Measurements from ENCODE around the gene ERBB2.
A peak's percentile ranks its signal among the peaks of the same experiment; 100 is the strongest.

ERBB2 gene

DNA sequence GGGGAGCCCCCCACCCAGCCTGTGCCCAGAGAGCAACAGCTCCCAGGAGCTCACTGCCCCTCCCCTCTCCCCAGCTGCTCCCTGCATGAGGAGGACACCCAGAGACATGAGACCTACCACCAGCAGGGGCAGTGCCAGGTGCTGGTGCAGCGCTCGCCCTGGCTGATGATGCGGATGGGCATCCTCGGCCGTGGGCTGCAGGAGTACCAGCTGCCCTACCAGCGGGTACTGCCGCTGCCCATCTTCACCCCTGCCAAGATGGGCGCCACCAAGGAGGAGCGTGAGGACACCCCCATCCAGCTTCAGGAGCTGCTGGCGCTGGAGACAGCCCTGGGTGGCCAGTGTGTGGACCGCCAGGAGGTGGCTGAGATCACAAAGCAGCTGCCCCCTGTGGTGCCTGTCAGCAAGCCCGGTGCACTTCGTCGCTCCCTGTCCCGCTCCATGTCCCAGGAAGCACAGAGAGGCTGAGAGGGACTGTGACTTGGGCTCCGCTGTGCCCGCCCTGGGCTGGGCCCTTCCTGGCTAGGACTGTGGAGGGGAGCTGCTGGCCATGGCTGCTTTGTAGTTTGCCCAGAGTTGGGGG, 34.1 kb upstream of the ERBB2 start:
- no peak for DNase-seq (ENCODE audit: low read depth in 2 of 2)

- no peak for DNase-seq (ENCODE audit: low read depth in 2 of 2)
Observed at GRCh38 chr17:39666231-39666600, 33.6 kb upstream of the ERBB2 start.

DNA sequence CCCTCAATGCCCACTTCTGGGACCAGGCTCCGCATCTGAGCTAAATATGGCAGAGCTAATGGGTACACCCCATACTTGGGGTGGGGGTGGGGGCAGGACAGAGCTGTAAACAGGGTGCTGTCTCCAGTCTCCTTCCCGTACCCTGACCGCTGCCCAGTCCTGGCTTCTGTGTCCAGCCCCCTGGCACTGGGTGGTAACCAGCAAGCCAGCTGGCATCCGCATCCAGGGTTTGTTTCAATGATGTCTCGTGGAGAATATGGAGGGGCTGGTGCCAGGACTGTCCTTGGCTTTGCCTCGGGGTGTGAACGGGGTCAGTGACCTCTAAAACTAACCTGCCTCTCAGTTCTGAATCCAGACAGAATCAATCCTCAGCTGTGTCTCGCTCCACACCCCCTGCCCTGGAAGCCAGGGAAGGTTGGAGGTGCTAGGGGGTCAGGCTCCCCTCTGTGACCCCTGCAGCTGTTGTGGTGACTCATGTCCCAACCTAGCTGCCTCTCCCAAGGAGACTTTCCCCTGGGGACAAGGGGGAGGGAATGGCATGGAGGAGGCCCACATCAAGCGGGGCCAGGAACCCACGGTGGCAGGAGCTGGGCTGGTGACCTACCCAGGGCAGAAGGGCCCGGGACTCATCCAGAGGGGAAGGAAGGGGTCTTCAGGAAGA, 33.1 kb upstream of the ERBB2 start:
- no peak for DNase-seq (ENCODE audit: low read depth in 2 of 2)

- no peak for DNase-seq (ENCODE audit: low read depth in 2 of 2)
Observed at GRCh38 chr17:39667262-39667944, 32.5 kb upstream of the ERBB2 start.

DNA sequence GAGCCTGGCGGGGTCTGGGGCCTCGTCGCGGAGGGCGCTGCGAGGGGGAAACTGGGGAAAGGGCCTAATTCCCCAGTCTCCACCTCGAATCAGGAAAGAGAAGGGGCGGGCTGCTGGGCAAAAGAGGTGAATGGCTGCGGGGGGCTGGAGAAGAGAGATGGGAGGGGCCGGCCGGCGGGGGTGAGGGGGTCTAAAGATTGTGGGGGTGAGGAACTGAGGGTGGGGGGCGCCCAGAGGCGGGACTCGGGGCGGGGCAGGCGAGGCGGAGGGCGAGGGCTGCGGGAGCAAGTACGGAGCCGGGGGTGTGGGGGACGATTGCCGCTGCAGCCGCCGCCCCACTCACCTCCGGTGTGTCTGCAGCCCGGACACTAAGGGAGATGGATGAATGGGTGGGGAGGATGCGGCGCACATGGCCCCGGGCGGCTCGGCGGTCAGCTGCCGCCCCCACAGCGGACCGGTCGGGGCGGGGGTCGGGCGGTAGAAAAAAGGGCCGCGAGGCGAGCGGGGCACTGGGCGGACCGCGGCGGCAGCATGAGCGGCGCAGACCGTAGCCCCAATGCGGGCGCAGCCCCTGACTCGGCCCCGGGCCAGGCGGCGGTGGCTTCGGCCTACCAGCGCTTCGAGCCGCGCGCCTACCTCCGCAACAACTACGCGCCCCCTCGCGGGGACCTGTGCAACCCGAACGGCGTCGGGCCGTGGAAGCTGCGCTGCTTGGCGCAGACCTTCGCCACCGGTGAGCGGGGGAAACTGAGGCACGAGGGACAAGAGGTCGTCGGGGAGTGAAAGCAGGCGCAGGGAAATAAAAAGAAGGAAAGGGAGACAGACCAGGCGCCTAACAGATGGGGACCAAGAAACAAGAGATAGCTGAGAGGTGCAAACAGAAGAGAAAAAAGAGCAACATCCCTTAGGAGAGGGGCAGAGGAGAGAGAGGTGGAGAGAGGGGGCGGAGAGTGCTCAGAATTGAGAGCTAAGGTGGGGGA, 31.6 kb upstream of the ERBB2 start, which contains the start of gene PNMT:
PNMT (plus strand) TSS at position 509 of the 980 bp plus-strand sequence; CDS start at position 532, 23 bp downstream.
- peak in 1 of 2 donors; percentile 24 for DNase-seq (ENCODE audit: low read depth in 2 of 2)

- DNase-seq (ENCODE audit: low read depth in 2 of 2), result no peak
Observed at GRCh38 chr17:39669897-39670735, 29.7 kb upstream of the ERBB2 start.

DNA sequence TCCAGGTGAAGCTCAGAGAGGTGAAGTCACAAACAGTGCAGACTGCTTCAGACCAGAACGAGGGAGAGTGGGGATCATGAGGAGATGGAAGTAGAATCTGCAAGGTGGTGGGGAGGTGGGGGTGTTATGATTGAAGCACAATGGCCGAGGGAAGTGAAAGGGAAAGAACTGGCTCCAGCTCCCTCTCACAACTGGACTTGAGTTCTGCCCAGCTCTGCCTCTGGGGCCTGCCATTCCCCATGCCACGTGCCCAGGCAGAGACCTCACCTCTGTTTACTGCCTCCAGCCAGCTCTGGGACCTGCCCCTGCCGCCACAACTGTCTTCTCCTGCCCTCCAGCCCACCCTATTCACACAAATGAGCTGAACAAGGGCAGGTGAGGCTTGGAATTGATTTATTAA, 29.1 kb upstream of the ERBB2 start:
- DNase-seq (ENCODE audit: low read depth in 2 of 2), result no peak

DNA sequence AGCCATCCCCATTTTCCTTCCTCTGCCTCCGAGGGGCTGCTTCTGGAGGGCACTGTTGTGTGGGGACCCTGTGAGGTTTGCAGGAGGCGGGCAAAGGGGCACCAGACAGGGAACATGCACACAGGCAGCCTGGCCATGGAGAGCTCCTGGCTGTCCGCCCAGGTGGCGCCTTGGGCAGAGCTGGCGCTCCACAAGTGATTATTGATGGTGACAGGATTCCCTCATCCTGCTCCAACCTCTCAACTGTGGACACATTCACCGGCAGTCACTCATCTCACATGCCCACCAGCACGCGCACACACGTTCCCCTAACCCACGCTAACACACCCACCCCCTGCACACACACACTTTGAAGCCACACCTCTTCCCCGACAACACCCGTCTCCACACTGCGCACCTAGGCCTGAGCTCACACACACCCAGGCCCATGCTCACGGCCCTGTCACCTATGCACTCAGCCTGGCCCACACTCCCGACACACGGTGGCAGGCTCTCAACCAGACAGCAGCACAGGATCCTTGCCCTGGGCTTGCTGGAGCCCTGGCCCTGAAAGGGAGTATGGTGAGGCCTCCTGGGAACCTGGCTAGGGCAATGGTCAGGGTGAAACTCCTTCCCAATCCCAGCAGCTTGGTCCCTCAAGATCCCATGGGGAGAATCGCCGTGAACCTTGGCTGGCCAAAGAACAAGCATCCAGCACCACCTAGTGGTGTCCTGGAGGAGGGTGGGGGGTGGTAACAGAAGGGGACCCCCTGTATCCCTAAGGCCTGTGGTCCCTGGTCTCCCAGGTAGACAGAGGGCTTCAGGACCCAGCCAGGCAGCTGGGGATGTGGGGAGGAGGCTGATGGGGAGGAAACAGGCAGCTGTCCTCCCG, 28.0 kb upstream of the ERBB2 start:
- DNase-seq (ENCODE audit: low read depth in 2 of 2), result no peak

DNA sequence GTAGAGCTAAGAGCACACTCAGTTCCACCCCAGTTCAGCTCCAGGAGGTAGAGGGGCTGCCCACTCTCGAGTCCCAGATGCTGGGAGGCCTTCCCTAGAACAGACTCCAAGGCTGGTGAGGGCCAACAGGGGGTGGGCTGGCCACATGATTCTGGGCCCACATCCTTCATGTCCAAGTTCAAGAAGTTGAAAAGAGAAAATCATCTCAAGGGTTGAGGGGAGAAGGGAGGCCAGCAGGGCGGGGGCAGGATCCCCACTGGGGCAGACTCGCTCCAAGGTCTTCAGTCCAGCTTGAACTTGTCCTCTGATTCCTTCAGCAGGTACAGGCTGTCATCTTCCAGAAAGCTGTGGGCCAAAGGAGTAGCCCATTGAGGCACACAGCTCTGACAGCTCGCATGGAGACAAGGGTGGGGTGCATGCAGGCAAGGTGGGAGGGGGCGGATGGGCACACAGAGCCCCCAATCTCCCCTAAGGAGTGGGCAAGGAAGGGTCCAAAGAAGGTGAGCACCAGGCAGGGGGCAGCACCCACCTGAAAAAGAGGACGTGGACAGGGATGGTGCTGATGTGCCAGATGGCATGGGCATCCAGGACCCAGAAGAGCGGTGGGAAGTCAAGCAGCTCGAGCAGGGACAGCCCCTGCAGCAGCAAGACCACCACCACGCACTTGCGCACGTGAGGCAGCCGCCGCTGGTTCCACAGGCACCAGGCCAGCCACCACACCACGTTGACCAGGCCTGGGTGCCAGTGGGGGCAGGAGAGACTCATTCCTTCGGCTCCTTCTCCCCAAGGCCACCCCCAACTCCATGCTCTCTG, 27.1 kb upstream of the ERBB2 start:
- no peak for DNase-seq (ENCODE audit: low read depth in 2 of 2)

- DNase-seq (ENCODE audit: low read depth in 2 of 2), result no peak
Observed at GRCh38 chr17:39673335-39674081, 26.4 kb upstream of the ERBB2 start.

- DNase-seq (ENCODE audit: low read depth in 2 of 2), result no peak
Observed at GRCh38 chr17:39674179-39674578, 25.7 kb upstream of the ERBB2 start.

DNA sequence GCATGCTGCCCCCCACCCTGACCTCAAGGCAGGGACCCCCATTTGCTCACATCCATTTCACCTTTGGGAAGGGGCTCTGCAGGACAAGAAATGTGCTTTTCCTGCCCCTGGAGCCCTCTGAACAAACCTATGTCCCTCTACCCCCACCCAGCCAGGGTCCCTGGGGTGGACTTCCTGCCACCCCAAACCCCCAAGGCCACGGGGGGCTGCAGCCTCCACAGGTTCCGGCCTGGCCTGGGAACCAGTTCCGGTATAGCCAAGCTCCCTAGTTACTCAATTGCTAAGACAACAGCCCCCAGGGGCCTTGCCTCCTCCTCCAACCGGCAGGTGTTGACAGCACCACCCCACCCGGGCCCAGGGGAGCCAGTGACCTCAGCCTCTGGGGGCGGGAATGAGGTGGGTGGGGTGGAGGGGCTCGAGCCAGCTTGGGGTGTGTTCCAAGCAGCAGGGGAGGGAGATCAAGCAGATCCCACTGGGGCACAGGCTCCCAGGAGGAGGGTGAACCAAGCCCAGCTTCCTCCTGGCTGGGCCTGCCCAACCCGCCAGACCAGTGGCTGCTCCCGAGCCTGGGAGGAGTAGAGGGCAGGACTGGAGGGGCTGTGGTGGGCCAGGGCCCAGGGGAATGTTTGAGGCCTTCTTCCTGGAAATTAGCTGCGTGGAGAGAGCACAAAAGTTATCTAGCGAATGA, 25.0 kb upstream of the ERBB2 start:
- DNase-seq (ENCODE audit: low read depth in 2 of 2), result no peak

DNA sequence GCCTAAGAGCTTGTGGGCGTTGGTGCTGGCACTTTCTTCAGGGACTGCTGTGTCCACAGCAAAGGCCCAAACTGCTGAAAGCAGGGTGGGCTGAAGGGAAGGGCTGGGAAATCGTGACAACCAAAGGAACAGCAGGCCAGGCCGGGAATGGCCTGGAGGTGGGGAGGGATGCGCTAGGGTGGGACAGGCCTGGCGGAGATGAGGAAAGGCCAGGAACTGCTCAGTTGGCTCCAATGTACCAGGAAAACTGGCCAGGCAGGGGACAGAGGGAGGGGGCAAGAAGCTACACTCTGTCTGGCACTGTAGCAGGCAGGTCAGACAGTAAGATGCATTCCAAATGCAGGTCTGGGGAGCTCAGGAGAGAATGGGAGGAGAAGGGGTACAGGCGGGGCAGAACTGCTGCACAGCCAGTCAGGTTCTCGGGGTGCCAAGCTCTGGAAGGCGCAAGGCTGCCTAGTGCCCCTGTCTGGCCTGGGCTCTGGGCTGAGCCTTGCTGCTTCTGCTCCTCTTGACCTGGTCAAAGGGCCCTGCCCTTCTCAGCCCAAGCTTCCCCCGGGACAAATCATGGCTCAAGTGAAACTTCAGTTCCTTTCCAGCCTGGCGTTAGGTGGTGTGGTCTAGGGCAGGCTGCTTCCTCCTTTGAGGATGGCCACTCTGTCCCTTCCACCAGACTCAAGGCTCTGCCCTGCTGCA, 24.3 kb upstream of the ERBB2 start:
- no peak for DNase-seq (ENCODE audit: low read depth in 2 of 2)

DNA sequence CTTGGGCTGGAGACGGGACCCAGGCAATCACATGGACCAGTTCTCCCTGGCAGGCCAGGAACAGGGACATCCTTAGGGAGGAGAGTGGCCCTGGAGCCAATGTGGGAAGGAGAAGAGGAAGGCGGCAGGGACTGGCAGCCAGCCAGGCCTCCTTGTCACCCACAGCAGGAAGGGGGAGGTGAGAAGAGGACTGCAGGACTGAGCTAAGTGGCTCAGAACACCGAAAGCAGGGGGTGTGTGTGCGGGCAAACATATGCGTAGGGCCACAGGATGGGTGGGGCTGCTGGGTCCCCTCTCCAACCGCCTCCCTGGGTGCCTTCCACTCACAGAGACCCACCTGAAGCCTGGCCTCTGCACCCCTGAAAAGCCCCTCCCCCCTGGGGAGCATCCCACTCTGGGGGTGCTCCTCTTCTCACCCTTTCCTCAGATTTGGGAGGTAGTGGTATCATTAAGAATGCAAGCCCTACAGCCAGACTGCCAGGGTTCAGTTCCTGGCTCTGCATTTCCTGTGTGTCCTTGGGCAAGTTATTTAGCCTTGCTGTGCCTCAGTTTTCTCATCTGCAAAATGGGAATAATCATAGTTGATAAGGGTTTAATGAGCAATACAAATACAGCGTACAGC, 23.6 kb upstream of the ERBB2 start:
- peak; percentile 15 to 17 for DNase-seq (ENCODE audit: low read depth in 2 of 2)

DNA sequence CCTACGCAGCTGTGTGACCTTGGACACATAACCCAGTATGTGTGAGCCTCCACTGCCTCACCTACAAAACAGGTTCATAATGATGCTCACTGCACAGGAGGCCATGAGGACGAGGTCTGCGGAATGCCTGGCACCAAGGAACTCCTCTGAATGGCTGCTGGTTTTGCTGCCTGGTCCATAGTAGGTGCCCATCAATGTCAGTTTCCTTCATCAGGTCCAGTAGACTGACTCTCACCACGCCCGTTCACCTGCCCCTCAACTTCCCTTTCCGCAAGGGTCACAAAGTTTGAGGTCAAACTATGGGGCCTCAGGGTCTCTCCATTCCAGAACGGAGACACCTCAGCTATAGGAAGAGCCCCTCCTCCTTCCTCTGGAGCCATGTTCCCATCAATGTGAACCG, 22.8 kb upstream of the ERBB2 start:
- no peak for DNase-seq (ENCODE audit: low read depth in 2 of 2)

DNA sequence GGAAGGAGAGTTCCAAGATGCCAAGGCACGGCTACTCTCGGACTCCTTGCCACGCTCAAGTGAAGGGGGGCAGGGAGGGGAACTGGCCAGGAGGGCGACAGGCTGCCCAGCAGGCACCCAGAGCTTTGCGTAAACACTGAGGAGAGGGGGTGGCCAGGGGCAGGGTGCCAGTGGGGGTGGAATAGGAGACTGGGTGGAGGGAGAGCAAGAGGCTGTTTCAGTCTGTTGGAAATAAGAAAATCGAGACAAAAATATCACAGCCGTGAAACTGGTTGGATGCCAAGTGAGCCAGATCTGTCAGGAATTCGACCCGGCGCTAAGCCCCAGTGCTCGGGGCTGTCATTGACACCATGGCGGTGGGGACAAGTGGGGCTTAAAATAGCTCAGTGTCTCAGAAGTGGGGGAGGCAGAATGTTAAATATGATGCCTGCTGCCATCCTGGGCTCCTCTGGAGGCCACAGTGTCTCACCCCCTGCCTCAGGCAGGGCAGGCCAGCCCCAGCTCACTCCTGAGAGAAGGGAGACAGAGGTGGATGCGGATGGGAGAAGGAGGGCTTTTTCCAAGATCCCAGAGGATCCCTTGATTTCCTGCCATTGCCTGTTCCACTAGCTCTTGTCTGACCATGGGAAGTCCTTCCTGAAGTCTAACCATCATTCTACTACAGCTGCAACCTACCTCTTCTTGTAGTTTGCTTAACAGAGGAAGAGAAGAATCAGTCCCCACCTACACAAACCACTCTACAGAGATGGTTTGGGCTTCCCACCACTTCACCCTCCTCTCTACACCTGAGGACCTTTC, 22.1 kb upstream of the ERBB2 start:
- no peak for DNase-seq (ENCODE audit: low read depth in 2 of 2)

Data from activated CD8-positive, alpha-beta memory T cell treated with anti-CD3 and anti-CD28 coated beads for 4 hours (primary cell).